GM12878 (cell line): ENCODE data around the gene ZPR1. TPM values are rescaled to one million over a fixed set of nuclear protein-coding genes. Genes with fewer than 3 reads are reported as not detected.

Experiments
- ATAC-seq: fragments of 200-7000 bp; cut with Tn5 transposase; 3 replicates; pipeline ENCODE4 v1.9.1; 2020; ENCODE audit warnings: mild to moderate bottlenecking, moderate library complexity
- BruUV-seq: library from RNA; stranded (reverse); fragments of 400-500 nt; replicated peaks from 2 replicates; lab custom pipeline; 2021; lab: Mats Ljungman, UMichigan
- CTCF ChIA-PET: fragments of 300-600 bp; sonication (Branson Sonifier 250); formaldehyde crosslinking; extraction: SDS; loops from one replicate; lab custom pipeline; 2021; ENCODE audit warnings: inconsistent platforms; lab: Yijun Ruan, JAX
- POLR2A ChIA-PET: fragments of 350-600 bp; formaldehyde crosslinking; extraction: SDS; loops from one replicate; lab custom pipeline; 2021; ENCODE audit warnings: inconsistent platforms; lab: Charles Lee
- RAD21 ChIA-PET: fragments of 300-600 bp; sonication (Branson Sonifier 250); formaldehyde crosslinking; loops from one replicate; lab custom pipeline; 2023; ENCODE audit warnings: antibody characterized with exemption; ENCODE audit not compliant: unreplicated experiment; lab: Charles Lee
- SMC1A ChIA-PET: fragments of 300-600 bp; sonication (Branson Sonifier 250); formaldehyde crosslinking; loops from one replicate; lab custom pipeline; 2023; ENCODE audit not compliant: unreplicated experiment, uncharacterized antibody; lab: Charles Lee
- DNase-seq: peaks from one replicate; pipeline ENCODE4 v3.0.0-alpha.2; 2011; ENCODE audit warnings: low read depth, low spot score
- FAIRE-seq: peaks from 3 replicates; lab custom pipeline; 2011; peaks lifted over from hg19 to GRCh38; lab: Jason Lieb, UNC
- H2AFZ ChIP-seq: 2 replicates; pipeline ENCODE4 v1.6.0; 2011; ENCODE audit warnings: low read depth, low read length, control low read depth; ENCODE audit not compliant: control insufficient read depth
- H3K27ac ChIP-seq: 2 replicates; pipeline ENCODE4 v1.5.1; 2011; ENCODE audit warnings: control low read depth; ENCODE audit not compliant: control insufficient read depth, insufficient read depth
- H3K27me3 ChIP-seq, 2 experiments: replicated peaks in 1 of 2; 2 replicates each; pipeline versions ENCODE4 v1.6.0 to v1.6.1; 2011; ENCODE audit warnings: low read length in 1 of 2; ENCODE audit not compliant: control insufficient read depth in 2 of 2, insufficient read depth in 2 of 2
- H3K36me3 ChIP-seq, 2 experiments: 2 replicates each; pipeline ENCODE4 v1.5.1; 2011; ENCODE audit warnings: low read length in 1 of 2; ENCODE audit not compliant: control insufficient read depth in 2 of 2, insufficient read depth in 2 of 2
- H3K4me1 ChIP-seq: 2 replicates; pipeline ENCODE4 v1.6.1; 2011; ENCODE audit warnings: mild to moderate bottlenecking, low read length, moderate library complexity, mixed read lengths; ENCODE audit not compliant: control insufficient read depth, insufficient read depth
- H3K4me2 ChIP-seq: 2 replicates; pipeline ENCODE4 v1.6.0; 2011; ENCODE audit warnings: control low read depth; ENCODE audit not compliant: control insufficient read depth, insufficient read depth
- H3K4me3 ChIP-seq: fragments of 200-600 bp; sonication (generic); 2 replicates; pipeline ENCODE4 v1.5.1; 2016
- H3K79me2 ChIP-seq: 2 replicates; pipeline ENCODE4 v1.6.0; 2011; ENCODE audit warnings: low read length; ENCODE audit not compliant: control insufficient read depth, insufficient read depth
- H3K9ac ChIP-seq: 2 replicates; pipeline ENCODE4 v1.8.0; 2011; ENCODE audit warnings: low read length, control low read depth, mixed read lengths; ENCODE audit not compliant: control insufficient read depth, insufficient read depth
- H3K9me3 ChIP-seq: replicated peaks from 3 replicates; pipeline ENCODE4 v1.5.1; 2011; ENCODE audit warnings: mild to moderate bottlenecking, low read length; ENCODE audit not compliant: control insufficient read depth, insufficient read depth
- H4K20me1 ChIP-seq: 2 replicates; pipeline ENCODE4 v1.6.0; 2011; ENCODE audit not compliant: control insufficient read depth, insufficient read depth
- ATF7 ChIP-seq: fragments of 450-650 bp; IDR thresholded peaks from 2 replicates; pipeline ENCODE4 v1.6.1; 2016; ENCODE audit warnings: low read depth, mild to moderate bottlenecking
- ETV6 ChIP-seq, 2 experiments: fragments of 450-650 bp in 1 of 2; IDR thresholded peaks in 1 of 2; conservative IDR thresholded peaks in 1 of 2; 2 replicates each; pipeline ENCODE4 v1.6.1; 2014; ENCODE audit warnings: antibody characterized with exemption in 1 of 2, borderline replicate concordance in 1 of 2, low read depth in 1 of 2, mild to moderate bottlenecking in 1 of 2, moderate library complexity in 1 of 2
- FOXK2 ChIP-seq: fragments of 450-650 bp; IDR thresholded peaks from 2 replicates; pipeline ENCODE4 v1.6.1; 2017; ENCODE audit warnings: mild to moderate bottlenecking, moderate library complexity
- IRF5 ChIP-seq: fragments of 450-650 bp; IDR thresholded peaks from 2 replicates; pipeline ENCODE4 v1.6.1; 2017; ENCODE audit warnings: borderline replicate concordance
- KAT2A ChIP-seq: conservative IDR thresholded peaks from 2 replicates; pipeline ENCODE4 v1.6.1; 2011; ENCODE audit warnings: low read depth, low read length; ENCODE audit not compliant: control insufficient read depth
- MXI1 ChIP-seq: fragments of 150-350 bp; IDR thresholded peaks from 2 replicates; pipeline ENCODE4 v1.6.1; 2011; ENCODE audit warnings: low read depth, mild to moderate bottlenecking, inconsistent platforms, low read length, improper control_type of control experiment
- NR2C2 ChIP-seq: IDR thresholded peaks from 2 replicates; pipeline ENCODE4 v1.6.1; 2011; ENCODE audit warnings: borderline replicate concordance, low read depth; ENCODE audit not compliant: control insufficient read depth, insufficient read length
- RELB ChIP-seq: fragments of 450-650 bp; IDR thresholded peaks from 2 replicates; pipeline ENCODE4 v1.6.1; 2017; ENCODE audit warnings: low read depth, mild to moderate bottlenecking, moderate library complexity
- RFX5 ChIP-seq: IDR thresholded peaks from 2 replicates; pipeline ENCODE4 v1.6.1; 2011; ENCODE audit warnings: low read depth, low read length, improper control_type of control experiment
- SIX5 ChIP-seq: IDR thresholded peaks from 2 replicates; pipeline ENCODE4 v1.6.1; 2011; ENCODE audit warnings: mild to moderate bottlenecking, low read depth, low read length, moderate library complexity; ENCODE audit not compliant: severe bottlenecking
- SREBF1 ChIP-seq: IDR thresholded peaks from 2 replicates; pipeline ENCODE4 v1.6.1; 2012; ENCODE audit warnings: mild to moderate bottlenecking, low read length
- ZBTB4 ChIP-seq: fragments of 450-650 bp; formaldehyde crosslinking; IDR thresholded peaks from 2 replicates; pipeline ENCODE4 v1.4.0; 2022; ENCODE audit warnings: mild to moderate bottlenecking, moderate library complexity
- ZNF217 ChIP-seq: fragments of 450-650 bp; IDR thresholded peaks from 2 replicates; pipeline ENCODE4 v1.6.1; 2017; ENCODE audit warnings: antibody characterized with exemption, mild to moderate bottlenecking
- ZNF592 ChIP-seq: fragments of 450-650 bp; IDR thresholded peaks from 2 replicates; pipeline ENCODE4 v1.6.1; 2017; ENCODE audit warnings: mild to moderate bottlenecking, moderate library complexity
- WGBS: methylation state at CpG from one replicate; pipeline ENCODE4 v1.1.6; 2016; ENCODE audit warnings: low lambda C conversion rate; ENCODE audit not compliant: insufficient replicate concordance, insufficient coverage; ENCODE audit errors: missing lambda C conversion rate; 5-methylcytosine and 5-hydroxymethylcytosine counted together
- in situ Hi-C: fragments of 300-500 bp; cut with MboI; formaldehyde crosslinking; loops from 9 replicates; pipeline ENCODE4 v1.14.3; 2018; ENCODE audit warnings: mixed read lengths
- intact Hi-C: fragments of 100-400 bp; cut with micrococcal nuclease; formaldehyde crosslinking; loops from one replicate; pipeline ENCODE4 v1.14.2; 2022; ENCODE audit not compliant: unreplicated experiment
- polyA plus RNA-seq, 11 experiments: library from polyadenylated mRNA; depleted of rRNA in 4 of 11; unstranded in 6 of 11; stranded (reverse) in 5 of 11; fragments of >200 nt; fragmentation: Nextera tagmentation in 4 of 11; fragmentation: Illumina TruSeq in 1 of 11; extraction: Ambion mirVana in 4 of 11; extraction: Trizol in 1 of 11; gene quantifications; 1 replicate in 1 of 11; 2 replicates in 10 of 11; pipeline versions ENCODE4 v1.2.1 to v1.2.3, GENCODE V29; 2011 to 2016; ENCODE audit warnings: inconsistent platforms in 2 of 11, missing spikeins in 2 of 11, low read depth in 1 of 11
- total RNA-seq, 4 experiments: library from RNA; depleted of rRNA in 3 of 4; stranded (reverse); fragments of >200 nt in 3 of 4; fragmentation: Illumina TruSeq in 1 of 4; extraction: Trizol in 1 of 4; gene quantifications; 2 replicates each; pipeline versions ENCODE4 v1.2.1 to v1.2.3, GENCODE V29; 2013 to 2021

The ZPR1 gene
- total and polyA plus RNA-seq, 10 of the 15 experiments (the other 5 are each of a cell fraction or from before 2014, with no cell fraction given), result 9.3 to 89.7 (median 54.7) TPM

GRCh38 chr11:116727990-116728389 lies 59.8 kb downstream of the ZPR1 start:
- Histone ChIP-seq H3K27ac (no peak overlapping the region), H3K79me2 (no peaks in the 10 kb centered on the region), H2AFZ (no peak overlapping the region), H3K9me3 (no peaks in the 10 kb centered on the region), H3K36me3 (no peaks in the 10 kb centered on the region), H3K27me3 (no peaks in the 10 kb centered on the region; a peak in 3 of 4 replicates), H3K4me3 (no peak overlapping the region), H4K20me1 (no peaks in the 10 kb centered on the region), H3K9ac (no peak overlapping the region), H3K4me2 (no peak overlapping the region), H3K4me1 (peaks cover 2% of the 10 kb centered on the region)
- ChIA-PET SMC1A (no interaction called here), CTCF (interaction anchor here (1.0 kb wide), 1 partner anchor 13 kb away, joined by 3 read pairs; no protein-coding TSS in a partner anchor), POLR2A (no interaction called here), RAD21 (no interaction called here)
- no peak for DNase-seq
- WGBS, result 27% methylated on average over 6 of the region's 6 CpGs
- intact Hi-C loops, result no loop called here
- FAIRE-seq, result no peak
- no TSS peak for BruUV-seq
- in situ Hi-C loops, result no loop called here
- ATAC-seq, result no peak
- TF ChIP-seq NR2C2 (no peak), ZBTB4 (CRISPR knock-in tag) (no peak), ZNF217 (no peak), ETV6 (conservative IDR thresholded peaks at IDR 0.05 in 1 of 2, IDR thresholded peaks at IDR 0.05 in 1 of 2; ENCODE audit: borderline replicate concordance in 1 of 2, low read depth in 1 of 2) (no peak), IRF5 (no peak), ZNF592 (no peak), RFX5 (no peak), ATF7 (no peak), FOXK2 (no peak), RELB (no peak), SIX5 (no peak), MXI1 (no peak), KAT2A (no peak), SREBF1 (no peak)
